NCI-H2029 treated with DMSO at 0.1 percent for 48 hours (cell line): ENCODE results near the gene IQSEC1.

Experiments used
- DNase-seq: peaks from one replicate; lab custom pipeline; 2025; lab: John Stamatoyannopoulos, UW

IQSEC1 gene

GRCh38 chr3:13028010-13028821, 45.0 kb downstream of the IQSEC1 start:
- DNase-seq, result no peak

- DNase-seq, result no peak
These were observed 46.1 kb downstream of the IQSEC1 start for GRCh38 chr3:13027154-13027553.

- DNase-seq, result no peak
These were observed 46.7 kb downstream of the IQSEC1 start for GRCh38 chr3:13026534-13026933.

- no peak for DNase-seq
These were observed 47.3 kb downstream of the IQSEC1 start for GRCh38 chr3:13025778-13026518.

- DNase-seq, result no peak
These were observed 48.1 kb downstream of the IQSEC1 start for GRCh38 chr3:13025090-13025489.

- DNase-seq, result no peak
These were observed 48.5 kb downstream of the IQSEC1 start for GRCh38 chr3:13024765-13025065.

GRCh38 chr3:13023971-13024764, 49.1 kb downstream of the IQSEC1 start:
- no peak for DNase-seq

- DNase-seq, result no peak
These were observed 49.8 kb downstream of the IQSEC1 start for GRCh38 chr3:13023235-13023970.

- DNase-seq, result no peak
These were observed 50.6 kb downstream of the IQSEC1 start for GRCh38 chr3:13022348-13023234.

GRCh38 chr3:13021141-13022114, 51.8 kb downstream of the IQSEC1 start:
- DNase-seq, result peak; percentile 74

DNA sequence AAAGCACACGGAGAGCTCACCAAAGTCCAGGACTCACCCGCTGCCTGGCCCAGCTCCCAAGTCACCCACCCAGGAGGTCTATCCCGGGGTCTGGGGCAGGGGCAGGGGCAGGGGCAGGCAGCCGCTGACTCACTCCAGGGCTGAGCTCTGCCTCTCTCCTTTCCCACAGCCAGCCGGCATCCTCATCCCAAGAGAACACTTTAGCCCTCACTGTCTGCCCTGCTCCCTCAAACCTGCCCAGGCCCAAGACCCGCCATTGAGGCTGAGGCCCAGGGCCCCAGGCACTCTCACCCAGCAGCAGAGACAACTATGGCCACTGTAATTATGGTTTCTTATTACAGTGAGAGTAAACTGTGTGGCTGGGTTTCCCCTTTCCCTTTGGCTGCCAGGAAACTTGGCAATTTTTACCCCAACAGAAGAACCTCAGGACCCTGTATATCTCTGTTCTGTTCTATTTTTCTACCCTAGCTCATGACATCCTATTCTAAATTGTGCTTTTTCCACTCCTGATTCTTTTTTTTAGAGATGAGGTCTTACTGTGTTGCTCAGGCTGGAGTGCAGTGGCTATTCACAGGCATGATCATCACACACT, 53.0 kb downstream of the IQSEC1 start:
- DNase-seq, result no peak

GRCh38 chr3:13019243-13020095, 53.8 kb downstream of the IQSEC1 start:
- DNase-seq, result peak; percentile 50

- peak; percentile 50 for DNase-seq
These were observed 54.5 kb downstream of the IQSEC1 start for GRCh38 chr3:13018561-13019242.

- peak; percentile 39 for DNase-seq
These were observed 55.2 kb downstream of the IQSEC1 start for GRCh38 chr3:13018043-13018451.

GRCh38 chr3:13017361-13018042, 55.7 kb downstream of the IQSEC1 start:
- DNase-seq, result peak; percentile 20

DNA sequence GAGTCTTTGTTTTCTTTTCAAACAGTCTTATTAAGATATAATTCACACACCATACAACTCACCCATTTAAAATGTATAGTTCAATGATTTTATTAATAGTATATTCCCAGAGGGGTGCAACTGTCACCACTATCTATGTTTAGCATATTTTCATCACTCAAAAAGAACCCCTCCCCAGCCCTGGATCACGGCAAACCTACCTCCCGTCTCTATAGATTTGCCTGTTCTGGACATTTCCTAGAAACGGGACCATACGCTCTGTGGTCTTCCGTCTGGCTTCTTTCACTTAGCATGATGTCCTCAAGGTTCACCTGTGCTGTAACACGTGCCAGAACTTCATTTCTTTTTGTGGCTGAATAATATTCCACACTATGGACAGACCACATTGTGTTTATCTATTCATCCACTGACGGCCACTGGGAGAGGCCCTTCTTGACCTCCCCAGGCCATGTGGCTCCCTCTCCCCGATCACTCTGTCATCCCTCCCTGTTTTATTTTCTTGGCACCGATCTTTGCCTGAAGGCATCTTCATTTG, 56.4 kb downstream of the IQSEC1 start:
- DNase-seq, result no peak
